ENCODE results near the gene PRB2. TPM values are rescaled to one million over a fixed set of nuclear protein-coding genes. Genes with fewer than 3 reads are reported as not detected.
"Not testable (repeated sequence)": the region's sequence is repeated elsewhere in the genome, so short reads cannot be mapped to it uniquely, and the experiment has no call there.

The PRB2 gene
- total and polyA plus RNA-seq, 4 experiments from 2014 or later: 0.17 TPM; not detected in 3

DNA sequence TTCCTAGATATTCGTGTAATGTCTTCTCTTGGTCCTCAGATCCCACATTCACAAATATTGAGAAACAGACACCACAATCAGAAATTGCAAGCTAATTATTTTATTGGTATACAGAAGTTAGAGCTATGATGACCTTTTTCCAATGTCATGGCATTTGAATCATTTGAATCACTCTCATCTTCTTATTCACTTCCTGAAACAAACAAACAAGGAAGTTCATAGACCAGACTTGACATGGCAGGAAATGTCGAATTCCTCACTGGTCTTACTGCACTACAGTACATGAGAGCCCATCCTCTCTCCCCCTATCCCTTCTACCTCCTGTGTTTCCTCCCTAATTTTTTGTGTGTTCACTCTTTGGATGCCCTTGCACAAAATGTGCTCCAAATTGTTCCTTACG, 3.9 kb downstream of the PRB2 start:
- DNase-seq; POLR2A ChIA-PET (ENCODE audit: partially characterized antibody); H3K36me3 ChIP-seq (ENCODE audit: insufficient read depth, low read length); H3K4me3 ChIP-seq (ENCODE audit: low read length in 2 of 2); CTCF ChIA-PET (ENCODE audit: partially characterized antibody); H3K4me1 ChIP-seq (ENCODE audit: insufficient read depth, low read length); H3K27me3 Mint-ChIP-seq; H3K36me3 Mint-ChIP-seq; H3K9me3 ChIP-seq (ENCODE audit: control insufficient read depth in 1 of 2, low read length in 2 of 2); H3K4me3 Mint-ChIP-seq; H3K27me3 ChIP-seq (ENCODE audit: insufficient read depth, low read length); H3K9me3 Mint-ChIP-seq; H3K4me1 Mint-ChIP-seq; intact Hi-C loops (cut with micrococcal nuclease); H3K27ac Mint-ChIP-seq; H3K27ac ChIP-seq (ENCODE audit: low read depth, low read length): not testable (repeated sequence)

DNA sequence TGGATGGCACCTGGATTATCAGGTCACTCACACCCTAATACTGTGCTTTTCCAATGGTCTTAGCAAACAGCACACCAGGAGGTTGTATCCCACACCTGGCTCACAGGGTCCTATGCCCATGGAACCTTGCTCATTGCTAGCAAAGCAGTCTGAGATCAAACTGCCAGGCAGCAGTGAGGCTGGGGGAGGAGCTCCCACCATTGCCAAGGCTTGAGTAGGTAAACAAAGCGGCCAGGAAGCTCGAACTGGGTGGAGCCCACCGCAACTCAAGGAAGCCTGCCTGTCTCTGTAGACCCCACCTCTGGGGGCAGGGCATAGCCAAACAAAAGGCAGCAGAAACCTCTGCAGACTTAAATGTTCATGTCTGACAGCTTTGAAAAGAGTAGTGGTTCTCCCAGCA, 17.9 kb downstream of the PRB2 start:
- H3K9me3 ChIP-seq (ENCODE audit: control insufficient read depth in 1 of 2, low read length in 2 of 2); H3K4me1 ChIP-seq (ENCODE audit: insufficient read depth, low read length); H3K36me3 ChIP-seq (ENCODE audit: insufficient read depth, low read length); intact Hi-C loops (cut with micrococcal nuclease); H3K27me3 ChIP-seq (ENCODE audit: insufficient read depth, low read length); H3K4me3 ChIP-seq (ENCODE audit: low read length in 2 of 2); H3K27me3 Mint-ChIP-seq; H3K4me1 Mint-ChIP-seq; POLR2A ChIA-PET (ENCODE audit: partially characterized antibody); CTCF ChIA-PET (ENCODE audit: partially characterized antibody); DNase-seq; H3K27ac ChIP-seq (ENCODE audit: low read depth, low read length); H3K27ac Mint-ChIP-seq; H3K4me3 Mint-ChIP-seq: not testable (repeated sequence)
- peaks cover 18 to 39% of the 10 kb centered on the region in 2 donors for H3K36me3 Mint-ChIP-seq
- peaks cover 14 to 69% (median 55%) of the 10 kb centered on the region in 8 donors for H3K9me3 Mint-ChIP-seq

DNA sequence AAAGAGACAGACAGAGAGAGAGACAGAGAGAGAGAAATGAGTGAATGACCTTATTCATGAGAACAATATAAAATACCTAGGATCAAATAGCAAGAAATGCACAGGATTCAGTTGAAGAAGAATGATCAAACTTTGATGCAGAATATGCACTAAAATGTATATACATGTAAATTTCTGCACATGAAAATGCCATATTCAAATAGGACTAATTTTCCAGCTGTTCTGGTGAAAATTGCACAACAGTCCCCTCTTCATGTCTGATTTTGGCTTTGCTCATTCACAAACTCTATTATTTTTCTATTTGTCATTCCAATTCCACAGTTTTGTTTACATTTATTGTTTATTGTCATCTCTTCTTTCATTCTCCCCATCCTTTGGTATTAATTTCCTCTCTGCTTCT, 34.2 kb downstream of the PRB2 start:
- H3K27ac Mint-ChIP-seq: no peak overlapping the region
- H3K4me1 Mint-ChIP-seq: no peaks in the 10 kb centered on the region
- ChIA-PET POLR2A (ENCODE audit: partially characterized antibody) (no interaction called here), CTCF (ENCODE audit: partially characterized antibody) (no interaction called here)
- H3K36me3 Mint-ChIP-seq: peaks cover 0 to 4% of the 10 kb centered on the region in 2 donors
- intact Hi-C loops (cut with micrococcal nuclease): no loop called here
- H3K4me1 ChIP-seq (ENCODE audit: insufficient read depth, low read length): no peaks in the 10 kb centered on the region
- H3K9me3 Mint-ChIP-seq: peaks cover 0 to 9% (median 4%) of the 10 kb centered on the region in 8 donors
- peaks cover 0 to 1% of the 10 kb centered on the region in 2 donors for H3K27me3 Mint-ChIP-seq
- no peak for DNase-seq
- H3K27ac ChIP-seq (ENCODE audit: low read depth, low read length): no peak overlapping the region
- no peaks in the 10 kb centered on the region for H3K9me3 ChIP-seq (ENCODE audit: control insufficient read depth in 1 of 2, low read length in 2 of 2)
- H3K4me3 ChIP-seq (ENCODE audit: low read length in 2 of 2): no peak overlapping the region
- H3K36me3 ChIP-seq (ENCODE audit: insufficient read depth, low read length): no peaks in the 10 kb centered on the region
- no peak overlapping the region for H3K4me3 Mint-ChIP-seq
- no peaks in the 10 kb centered on the region for H3K27me3 ChIP-seq (ENCODE audit: insufficient read depth, low read length)

DNA sequence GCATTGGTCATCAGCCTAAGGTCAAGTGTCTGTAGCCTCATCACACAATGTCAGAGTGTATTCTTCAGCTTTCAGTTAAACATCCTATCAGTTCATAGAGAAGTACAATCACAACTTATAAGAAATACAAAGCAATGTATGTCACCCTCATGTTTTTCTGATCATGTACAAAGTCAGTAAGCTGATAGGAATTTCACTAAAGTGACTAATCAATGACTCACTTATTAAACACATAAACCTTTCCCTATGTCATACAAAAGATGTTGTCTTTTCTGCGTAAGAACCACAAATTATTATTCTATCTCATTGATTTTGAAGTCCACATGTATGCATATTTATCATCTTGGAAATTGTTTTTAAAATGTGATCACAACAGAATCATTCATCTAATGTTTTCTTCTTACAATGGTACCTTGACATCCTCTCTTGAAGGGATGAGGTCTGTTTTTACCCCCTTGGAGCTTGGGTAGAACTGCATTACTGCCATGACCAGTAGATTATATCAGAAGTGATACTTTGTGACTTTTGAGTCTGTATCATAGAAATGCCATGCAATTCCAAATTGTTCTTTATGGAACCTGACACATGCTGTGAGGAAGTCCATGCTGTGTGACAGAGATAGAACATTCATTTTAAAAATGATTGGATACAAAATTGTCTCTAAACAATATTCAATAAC, 35.0 kb downstream of the PRB2 start:
- H3K27me3 ChIP-seq (ENCODE audit: insufficient read depth, low read length); H3K4me3 ChIP-seq (ENCODE audit: low read length in 2 of 2); H3K27ac ChIP-seq (ENCODE audit: low read depth, low read length); DNase-seq; H3K9me3 Mint-ChIP-seq; H3K27me3 Mint-ChIP-seq; H3K9me3 ChIP-seq (ENCODE audit: control insufficient read depth in 1 of 2, low read length in 2 of 2); H3K36me3 Mint-ChIP-seq; CTCF ChIA-PET (ENCODE audit: partially characterized antibody); H3K36me3 ChIP-seq (ENCODE audit: insufficient read depth, low read length); H3K27ac Mint-ChIP-seq; intact Hi-C loops (cut with micrococcal nuclease); H3K4me1 Mint-ChIP-seq; H3K4me1 ChIP-seq (ENCODE audit: insufficient read depth, low read length); POLR2A ChIA-PET (ENCODE audit: partially characterized antibody); H3K4me3 Mint-ChIP-seq: not testable (repeated sequence)

DNA sequence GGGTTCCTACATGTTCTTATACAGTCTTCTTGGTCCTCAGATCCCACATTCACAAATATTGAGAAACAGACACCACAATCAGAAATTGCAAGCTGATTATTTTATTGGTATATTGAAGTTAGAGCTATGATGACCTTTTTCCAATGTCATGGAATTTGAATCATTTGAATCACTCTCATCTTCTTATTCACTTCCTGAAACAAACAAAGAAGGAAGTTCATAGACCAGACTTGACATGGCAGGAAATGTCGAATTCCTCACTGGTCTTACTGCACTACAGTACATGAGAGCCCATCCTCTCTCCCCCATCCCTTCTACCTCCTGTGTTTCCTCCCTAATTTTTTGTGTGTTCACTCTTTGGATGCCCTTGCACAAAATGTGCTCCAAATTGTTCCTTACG, 43.6 kb downstream of the PRB2 start:
- H3K36me3 Mint-ChIP-seq; H3K4me1 Mint-ChIP-seq; H3K27ac Mint-ChIP-seq; H3K4me1 ChIP-seq (ENCODE audit: insufficient read depth, low read length); H3K27me3 Mint-ChIP-seq; CTCF ChIA-PET (ENCODE audit: partially characterized antibody); H3K4me3 Mint-ChIP-seq; H3K27me3 ChIP-seq (ENCODE audit: insufficient read depth, low read length); H3K36me3 ChIP-seq (ENCODE audit: insufficient read depth, low read length); H3K9me3 ChIP-seq (ENCODE audit: control insufficient read depth in 1 of 2, low read length in 2 of 2); intact Hi-C loops (cut with micrococcal nuclease); H3K4me3 ChIP-seq (ENCODE audit: low read length in 2 of 2); H3K27ac ChIP-seq (ENCODE audit: low read depth, low read length); DNase-seq; POLR2A ChIA-PET (ENCODE audit: partially characterized antibody): not testable (repeated sequence)
- H3K9me3 Mint-ChIP-seq: peaks cover 0 to 13% (median 4%) of the 10 kb centered on the region in 8 donors

DNA sequence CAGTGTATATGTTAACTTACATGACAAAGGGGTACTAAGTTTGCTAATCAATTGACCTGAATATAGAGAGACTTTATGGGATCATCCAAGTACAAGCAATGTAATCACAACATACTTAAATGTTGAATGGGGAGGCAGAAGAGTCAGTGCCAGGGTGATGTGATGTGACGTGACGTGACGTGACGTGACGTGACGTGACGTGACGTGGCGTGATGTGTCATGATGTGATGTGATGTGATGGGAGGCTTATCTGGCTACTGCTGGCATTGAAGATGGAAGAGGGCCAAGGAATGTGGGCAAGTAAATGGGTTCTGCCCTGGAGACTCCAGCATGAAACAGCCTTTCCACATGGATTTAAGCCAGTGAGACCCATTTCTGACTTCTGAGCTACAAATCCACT, 46.9 kb downstream of the PRB2 start:
- no peak for DNase-seq
- Mint-ChIP-seq H3K36me3 (no peaks in the 10 kb centered on the region), H3K4me1 (no peaks in the 10 kb centered on the region), H3K27ac (no peak overlapping the region), H3K27me3 (peaks cover 0 to 3% of the 10 kb centered on the region in 2 donors), H3K4me3 (no peak overlapping the region), H3K9me3 (peaks cover 0 to 8% (median 3%) of the 10 kb centered on the region in 8 donors)
- no peak overlapping the region for H3K27ac ChIP-seq (ENCODE audit: low read depth, low read length)
- no peak overlapping the region for H3K4me3 ChIP-seq (ENCODE audit: low read length in 2 of 2)
- no peaks in the 10 kb centered on the region for H3K36me3 ChIP-seq (ENCODE audit: insufficient read depth, low read length)
- no peaks in the 10 kb centered on the region for H3K4me1 ChIP-seq (ENCODE audit: insufficient read depth, low read length)
- ChIA-PET POLR2A (ENCODE audit: partially characterized antibody) (no interaction called here), CTCF (ENCODE audit: partially characterized antibody) (no interaction called here)
- H3K9me3 ChIP-seq (ENCODE audit: control insufficient read depth in 1 of 2, low read length in 2 of 2): no peaks in the 10 kb centered on the region
- no peaks in the 10 kb centered on the region for H3K27me3 ChIP-seq (ENCODE audit: insufficient read depth, low read length)
- intact Hi-C loops (cut with micrococcal nuclease): no loop called here

DNA sequence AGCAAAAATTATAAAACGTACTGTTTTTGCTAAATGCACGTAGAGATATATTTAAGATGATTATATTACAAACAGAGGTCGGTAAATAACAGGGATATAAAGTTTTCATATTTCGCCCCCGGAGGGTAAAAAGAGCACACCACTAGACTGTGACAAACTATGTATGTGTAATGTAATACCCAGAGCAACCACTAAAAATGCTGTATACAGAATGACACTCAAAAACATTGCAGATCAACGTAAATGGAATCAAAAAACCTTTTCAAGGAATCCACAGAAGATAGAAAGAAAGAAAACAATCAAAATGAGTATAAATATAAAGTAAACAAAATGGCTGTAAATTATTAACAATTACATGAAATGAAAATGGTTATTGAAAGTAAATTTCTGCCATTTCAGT, 47.6 kb downstream of the PRB2 start:
- H3K9me3 ChIP-seq (ENCODE audit: control insufficient read depth in 1 of 2, low read length in 2 of 2): no peaks in the 10 kb centered on the region
- no peak overlapping the region for H3K4me3 ChIP-seq (ENCODE audit: low read length in 2 of 2)
- ChIA-PET POLR2A (ENCODE audit: partially characterized antibody) (no interaction called here), CTCF (ENCODE audit: partially characterized antibody) (no interaction called here)
- no peak overlapping the region for H3K4me3 Mint-ChIP-seq
- intact Hi-C loops (cut with micrococcal nuclease): no loop called here
- no peaks in the 10 kb centered on the region for H3K36me3 Mint-ChIP-seq
- H3K9me3 Mint-ChIP-seq: peaks cover 0 to 8% (median 4%) of the 10 kb centered on the region in 8 donors
- no peaks in the 10 kb centered on the region for H3K27me3 ChIP-seq (ENCODE audit: insufficient read depth, low read length)
- H3K27ac Mint-ChIP-seq: no peak overlapping the region
- H3K36me3 ChIP-seq (ENCODE audit: insufficient read depth, low read length): no peaks in the 10 kb centered on the region
- no peak for DNase-seq
- H3K4me1 ChIP-seq (ENCODE audit: insufficient read depth, low read length): no peaks in the 10 kb centered on the region
- H3K27ac ChIP-seq (ENCODE audit: low read depth, low read length): no peak overlapping the region
- peaks cover 0 to 3% of the 10 kb centered on the region in 2 donors for H3K27me3 Mint-ChIP-seq
- H3K4me1 Mint-ChIP-seq: no peaks in the 10 kb centered on the region

DNA sequence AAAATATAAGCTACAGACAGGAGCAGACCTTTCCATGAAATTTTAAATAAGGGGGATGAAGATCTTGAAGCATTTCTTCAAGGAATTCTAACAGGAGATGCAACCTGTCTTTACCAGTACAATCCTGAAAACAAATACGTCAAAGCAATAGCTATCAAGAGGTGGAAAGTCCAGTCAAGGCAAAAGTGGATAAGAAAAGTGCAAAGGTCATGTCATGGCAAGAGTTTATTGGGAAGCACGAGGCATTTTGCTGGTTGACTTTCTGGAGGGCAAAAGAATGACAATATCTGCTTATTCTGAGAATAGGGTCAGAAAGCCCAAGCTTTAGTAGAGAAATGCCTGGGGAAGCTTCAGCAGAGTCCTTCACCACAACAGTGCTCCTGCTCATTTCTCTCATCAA, 50.9 kb downstream of the PRB2 start:
- H3K36me3 ChIP-seq (ENCODE audit: insufficient read depth, low read length): no peaks in the 10 kb centered on the region
- H3K27me3 ChIP-seq (ENCODE audit: insufficient read depth, low read length): no peaks in the 10 kb centered on the region
- peaks cover 0 to under 1% of the 10 kb centered on the region in 2 donors for H3K27me3 Mint-ChIP-seq
- intact Hi-C loops (cut with micrococcal nuclease): no loop called here
- no peaks in the 10 kb centered on the region for H3K4me1 Mint-ChIP-seq
- peaks cover 3 to 12% (median 5%) of the 10 kb centered on the region in 8 donors for H3K9me3 Mint-ChIP-seq
- ChIA-PET CTCF (ENCODE audit: partially characterized antibody) (no interaction called here), POLR2A (ENCODE audit: partially characterized antibody) (no interaction called here)
- peaks cover 0 to 17% of the 10 kb centered on the region in 2 donors for H3K36me3 Mint-ChIP-seq
- no peaks in the 10 kb centered on the region for H3K4me1 ChIP-seq (ENCODE audit: insufficient read depth, low read length)
- H3K9me3 ChIP-seq (ENCODE audit: control insufficient read depth in 1 of 2, low read length in 2 of 2): no peaks in the 10 kb centered on the region
- no peak overlapping the region for H3K27ac ChIP-seq (ENCODE audit: low read depth, low read length)
- no peak overlapping the region for H3K4me3 ChIP-seq (ENCODE audit: low read length in 2 of 2)
- no peak overlapping the region for H3K4me3 Mint-ChIP-seq
- no peak overlapping the region for H3K27ac Mint-ChIP-seq
- DNase-seq: no peak

Data from CD4-positive, alpha-beta memory T cell (primary cell).